Stimulated activated CD8-positive, alpha-beta memory T cell treated with anti-CD3 and anti-CD28 coated beads, Interleukin-2, amount 100 ng/mL, for 1 hour (primary cell): ENCODE results near the gene PRAF2.

Experiments
- DNase-seq, 2 donors: peaks; one replicate each; pipeline ENCODE4 v3.0.0-alpha.2; 2020; ENCODE audit warnings: low read depth in 2 of 2

The PRAF2 gene

GRCh38 chrX:49042581-49043219, 31.1 kb downstream of the PRAF2 start:
- peak in 1 of 2 donors; percentile 5 for DNase-seq

DNA sequence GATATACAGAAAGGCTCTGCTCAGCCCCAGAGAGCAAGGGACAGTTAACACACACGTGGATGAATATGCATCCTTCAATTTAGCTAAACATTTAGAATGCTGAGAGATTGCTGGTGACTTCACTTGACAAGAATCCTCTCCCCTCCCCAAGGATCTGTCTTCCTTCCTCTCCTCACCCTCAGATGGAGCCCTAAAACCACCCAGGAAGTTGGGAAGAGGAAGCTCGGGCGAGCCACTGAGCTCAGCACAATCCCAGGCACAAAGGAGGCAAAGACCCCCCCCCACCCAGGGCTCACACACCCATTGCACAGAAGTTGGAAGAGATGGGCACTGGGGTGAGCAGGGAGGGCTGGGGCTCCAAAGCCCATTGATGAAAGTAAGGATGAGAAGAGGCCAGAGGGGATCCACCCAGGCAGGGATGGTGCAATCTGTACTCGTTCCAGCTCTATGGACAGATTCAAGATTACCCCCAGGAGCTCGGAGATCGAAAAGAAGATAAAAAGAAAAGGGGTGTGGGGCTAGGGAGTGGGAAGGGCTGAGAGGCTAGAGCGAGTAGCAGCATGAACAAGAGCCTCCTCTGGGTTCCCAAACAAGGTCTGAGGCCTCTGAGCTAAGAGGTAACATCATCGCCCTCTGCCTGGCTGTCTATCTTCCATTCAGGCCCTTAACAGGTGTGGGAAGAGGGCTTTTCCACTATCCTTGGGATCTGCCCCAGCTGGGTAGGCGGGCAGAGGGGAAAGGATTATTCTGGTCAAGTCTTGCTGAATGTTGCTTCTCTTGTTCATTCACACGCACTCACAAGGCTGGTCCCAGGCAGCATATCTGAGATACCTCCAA, 31.8 kb downstream of the PRAF2 start:
- DNase-seq = no peak

DNA sequence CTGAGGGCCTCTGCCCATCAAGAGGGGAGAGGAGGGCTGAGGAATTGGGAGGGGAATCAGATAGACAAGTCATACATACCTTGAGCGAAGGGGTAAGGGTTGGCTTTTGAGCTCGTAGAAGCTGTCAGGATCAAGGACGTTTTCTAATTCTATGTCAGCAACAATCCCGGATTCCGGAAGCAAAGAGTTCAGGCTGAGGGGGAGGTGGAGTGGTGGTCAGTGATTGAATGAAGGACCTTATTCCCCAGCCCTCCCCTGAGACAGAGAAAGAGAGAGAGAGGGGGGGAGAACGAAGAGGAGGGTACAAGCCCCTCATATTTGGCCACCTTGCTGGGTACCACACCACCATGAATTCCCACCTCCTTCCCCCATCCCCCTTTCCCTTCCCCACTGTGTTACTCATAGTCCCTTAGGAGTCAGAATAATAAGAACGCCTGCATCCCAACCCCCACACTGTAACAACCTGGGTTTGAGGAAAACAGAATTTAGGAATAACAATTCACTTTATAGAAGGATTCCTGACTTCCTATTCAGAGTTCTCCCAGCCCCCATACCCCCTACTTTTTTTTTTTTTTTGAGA, 33.3 kb downstream of the PRAF2 start:
- DNase-seq = no peak

GRCh38 chrX:49039598-49040375, 34.0 kb downstream of the PRAF2 start:
- DNase-seq = peak in 1 of 2 donors; percentile 4

DNA sequence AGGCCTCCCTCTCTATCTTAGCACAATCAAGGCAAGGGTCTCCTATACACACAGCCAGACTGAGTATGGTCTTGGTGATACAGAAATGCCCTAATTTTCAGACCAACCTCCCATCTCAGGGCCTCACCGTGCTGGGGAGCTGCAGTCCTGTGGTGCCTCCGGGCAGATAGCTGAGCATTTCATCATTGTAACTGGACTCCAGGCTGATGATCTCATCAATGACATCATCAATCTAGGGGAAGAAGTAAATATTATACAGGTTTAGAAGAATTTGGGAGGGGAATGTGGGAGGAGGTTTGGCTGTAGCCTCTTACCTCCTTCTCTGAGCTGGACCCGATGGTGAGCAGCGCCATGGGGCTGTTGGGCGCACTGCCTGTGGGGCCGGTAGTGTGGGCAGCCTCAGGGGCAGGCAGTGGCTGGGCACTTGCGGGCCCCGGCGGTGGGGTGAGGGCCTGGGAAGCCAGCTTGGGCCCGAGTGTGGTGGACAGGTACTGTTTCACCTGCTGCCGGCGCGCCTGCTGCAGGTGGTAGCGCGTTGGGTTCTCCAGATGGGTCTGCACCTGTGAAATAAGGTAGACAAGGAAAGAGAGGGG, 35.8 kb downstream of the PRAF2 start:
- no peak for DNase-seq

- DNase-seq = no peak
Observed at GRCh38 chrX:49030283-49030682, 43.5 kb downstream of the PRAF2 start.

DNA sequence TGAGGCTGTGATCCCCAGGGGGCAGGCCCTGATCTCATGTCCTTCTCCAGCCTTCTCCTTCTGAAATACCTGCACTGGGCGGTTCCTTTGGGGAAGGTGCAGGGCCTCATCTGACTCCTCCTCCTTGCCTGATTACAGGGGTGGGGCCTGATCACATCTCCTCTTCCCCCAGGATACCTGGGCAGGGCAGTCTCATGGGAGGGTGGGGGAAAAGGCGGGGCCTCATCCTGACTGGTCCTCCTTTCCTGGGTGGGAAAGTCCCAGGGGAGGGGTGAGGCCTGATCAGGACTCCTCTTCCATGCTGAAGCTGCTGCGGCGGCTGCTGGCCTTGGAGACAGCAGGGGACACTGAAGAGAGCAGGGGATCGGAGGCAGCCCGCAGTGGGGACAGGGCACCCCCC, 43.9 kb downstream of the PRAF2 start:
- no peak for DNase-seq
